Suprapubic skin (tissue), 4 donors: ENCODE data around the gene TMEM132D. TPM values are rescaled to one million over a fixed set of nuclear protein-coding genes. Genes with fewer than 3 reads are reported as not detected.

ENCODE experiments used
- DNase-seq, 2 donors: peaks; one replicate each; pipeline ENCODE4 v3.0.0-alpha.2; 2019; ENCODE audit warnings: low spot score in 2 of 2
- H3K27ac ChIP-seq: fragments of 200-600 bp; sonication (generic); one replicate; pipeline ENCODE4 v1.5.1; 2019
- H3K27me3 ChIP-seq: fragments of 200-600 bp; sonication (generic); one replicate; pipeline ENCODE4 v1.5.1; 2019
- H3K36me3 ChIP-seq: fragments of 200-600 bp; sonication (generic); one replicate; pipeline ENCODE4 v1.5.1; 2019
- H3K4me1 ChIP-seq: fragments of 200-600 bp; sonication (generic); one replicate; pipeline ENCODE4 v1.5.1; 2019
- H3K4me3 ChIP-seq: fragments of 200-600 bp; sonication (generic); one replicate; pipeline ENCODE4 v1.5.1; 2019; ENCODE audit warnings: mild to moderate bottlenecking
- H3K9me3 ChIP-seq: fragments of 200-600 bp; sonication (generic); one replicate; pipeline ENCODE4 v1.5.1; 2019
- EP300 ChIP-seq: sonication (generic); formaldehyde crosslinking; IDR thresholded peaks from one replicate; pipeline ENCODE4 v1.6.1; 2017; ENCODE audit warnings: antibody characterized with exemption
- POLR2A ChIP-seq, 2 donors: fragments of 450-650 bp; IDR thresholded peaks; one replicate each; pipeline ENCODE4 v1.6.1; 2017; ENCODE audit warnings: antibody characterized with exemption in 2 of 2, mild to moderate bottlenecking in 2 of 2, moderate library complexity in 2 of 2
- POLR2AphosphoS5 ChIP-seq, 3 donors: sonication (generic); formaldehyde crosslinking; IDR thresholded peaks; one replicate each; pipeline ENCODE4 v1.6.1; 2017; ENCODE audit warnings: antibody characterized with exemption in 3 of 3
- WGBS: methylation state at CpG from one replicate; pipeline ENCODE4 v1.1.5; 2018; 5-methylcytosine and 5-hydroxymethylcytosine counted together
- total RNA-seq, 4 donors: library from RNA; depleted of rRNA; stranded (reverse); fragments of >200 nt; gene quantifications; one replicate each; pipeline ENCODE4 v1.1.0, GENCODE V29; 2016
- TF ChIP-seq, protein P1 (sequence below), 2 donors: fragments of 200-600 bp in 1 of 2; fragments of 450-650 bp in 1 of 2; sonication (generic) in 1 of 2; IDR thresholded peaks; one replicate each; pipeline ENCODE4 v1.5.1; 2016 to 2019; ENCODE audit warnings: antibody characterized with exemption in 2 of 2, mild to moderate bottlenecking in 1 of 2, moderate library complexity in 1 of 2

The TMEM132D gene
- total RNA-seq, 4 donors from 2014 or later, result 0.10 to 0.64 TPM; not detected in 2

DNA sequence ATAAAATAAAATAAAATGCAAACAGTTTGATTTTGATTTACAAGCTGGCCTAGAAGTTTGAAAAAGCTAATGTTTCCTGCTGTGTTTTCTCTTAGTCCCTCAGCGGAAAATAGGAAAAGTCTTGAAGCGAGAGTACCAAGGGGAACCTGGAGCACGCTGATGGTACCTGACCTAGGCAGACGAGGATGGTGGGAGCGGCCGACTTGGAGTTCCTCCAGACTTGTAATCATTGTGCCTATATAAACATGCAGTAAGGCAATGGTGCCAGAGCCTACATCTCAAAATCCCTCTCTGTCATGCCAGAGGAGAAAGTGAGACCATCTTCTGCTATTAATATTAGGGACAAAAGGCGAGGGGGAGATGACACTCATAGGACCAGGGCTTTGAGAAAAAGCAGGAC is 371.7 kb downstream of the TMEM132D start:
- Histone ChIP-seq H3K4me1 (no peaks in the 10 kb centered on the region), H3K27me3 (no peaks in the 10 kb centered on the region), H3K9me3 (no peaks in the 10 kb centered on the region), H3K36me3 (no peaks in the 10 kb centered on the region), H3K27ac (no peak overlapping the region), H3K4me3 (no peak overlapping the region)
- WGBS, result 72% methylated on average over 7 of the region's 7 CpGs
- TF ChIP-seq POLR2A (IDR thresholded peaks at IDR 0.05) (no peak), EP300 (no peak), POLR2AphosphoS5 (IDR thresholded peaks at IDR 0.05) (no peak)
- TF ChIP-seq, protein P1, sequence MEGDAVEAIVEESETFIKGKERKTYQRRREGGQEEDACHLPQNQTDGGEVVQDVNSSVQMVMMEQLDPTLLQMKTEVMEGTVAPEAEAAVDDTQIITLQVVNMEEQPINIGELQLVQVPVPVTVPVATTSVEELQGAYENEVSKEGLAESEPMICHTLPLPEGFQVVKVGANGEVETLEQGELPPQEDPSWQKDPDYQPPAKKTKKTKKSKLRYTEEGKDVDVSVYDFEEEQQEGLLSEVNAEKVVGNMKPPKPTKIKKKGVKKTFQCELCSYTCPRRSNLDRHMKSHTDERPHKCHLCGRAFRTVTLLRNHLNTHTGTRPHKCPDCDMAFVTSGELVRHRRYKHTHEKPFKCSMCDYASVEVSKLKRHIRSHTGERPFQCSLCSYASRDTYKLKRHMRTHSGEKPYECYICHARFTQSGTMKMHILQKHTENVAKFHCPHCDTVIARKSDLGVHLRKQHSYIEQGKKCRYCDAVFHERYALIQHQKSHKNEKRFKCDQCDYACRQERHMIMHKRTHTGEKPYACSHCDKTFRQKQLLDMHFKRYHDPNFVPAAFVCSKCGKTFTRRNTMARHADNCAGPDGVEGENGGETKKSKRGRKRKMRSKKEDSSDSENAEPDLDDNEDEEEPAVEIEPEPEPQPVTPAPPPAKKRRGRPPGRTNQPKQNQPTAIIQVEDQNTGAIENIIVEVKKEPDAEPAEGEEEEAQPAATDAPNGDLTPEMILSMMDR (IDR thresholded peaks at IDR 0.05), result no peak
- DNase-seq, result no peak

- no peaks in the 10 kb centered on the region for H3K9me3 ChIP-seq
- no peaks in the 10 kb centered on the region for H3K27me3 ChIP-seq
- 43% methylated on average over 13 of the region's 13 CpGs for WGBS
- H3K4me3 ChIP-seq, result no peak overlapping the region
- no peak for DNase-seq
- TF ChIP-seq POLR2A (IDR thresholded peaks at IDR 0.05), result no peak
- TF ChIP-seq POLR2AphosphoS5 (IDR thresholded peaks at IDR 0.05), result no peak
- TF ChIP-seq EP300, result no peak
- TF ChIP-seq, protein P1 (IDR thresholded peaks at IDR 0.05), result no peak
- no peak overlapping the region for H3K27ac ChIP-seq
- no peaks in the 10 kb centered on the region for H3K36me3 ChIP-seq
- H3K4me1 ChIP-seq, result no peaks in the 10 kb centered on the region
Measured at GRCh38 chr12:129530984-129531383, 372.8 kb downstream of the TMEM132D start.

DNA sequence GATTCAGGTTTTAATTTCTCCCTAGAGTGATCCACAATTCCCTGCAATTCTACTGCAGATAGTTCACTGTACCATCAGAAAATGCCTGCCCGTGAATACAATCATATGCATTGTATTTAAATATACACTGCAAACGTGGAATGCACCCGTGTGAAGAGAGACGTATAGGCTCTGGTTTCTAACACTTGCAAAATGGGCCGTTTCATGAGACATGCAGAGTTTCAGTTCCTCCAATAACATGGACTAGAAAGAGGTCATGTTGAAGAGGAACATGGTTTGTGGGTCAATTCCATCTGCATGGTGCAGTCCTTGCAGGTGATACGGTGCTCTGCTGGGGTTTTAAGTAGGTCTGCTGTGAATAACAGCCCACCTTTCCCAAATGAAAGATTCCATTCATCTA is 373.3 kb downstream of the TMEM132D start:
- no peak overlapping the region for H3K4me3 ChIP-seq
- no peak for DNase-seq
- H3K27ac ChIP-seq, result no peak overlapping the region
- H3K36me3 ChIP-seq, result no peaks in the 10 kb centered on the region
- no peaks in the 10 kb centered on the region for H3K4me1 ChIP-seq
- H3K27me3 ChIP-seq, result no peaks in the 10 kb centered on the region
- TF ChIP-seq POLR2A (IDR thresholded peaks at IDR 0.05), result no peak
- TF ChIP-seq EP300, result no peak
- TF ChIP-seq, protein P1 (IDR thresholded peaks at IDR 0.05), result no peak
- 69% methylated on average over 6 of the region's 6 CpGs for WGBS
- no peaks in the 10 kb centered on the region for H3K9me3 ChIP-seq

GRCh38 chr12:129527506-129527905 is 376.3 kb downstream of the TMEM132D start:
- H3K4me1 ChIP-seq, result no peaks in the 10 kb centered on the region
- 65% methylated on average over 3 of the region's 3 CpGs for WGBS
- no peak overlapping the region for H3K27ac ChIP-seq
- no peak overlapping the region for H3K4me3 ChIP-seq
- H3K36me3 ChIP-seq, result no peaks in the 10 kb centered on the region
- H3K9me3 ChIP-seq, result no peaks in the 10 kb centered on the region
- TF ChIP-seq EP300, result no peak
- TF ChIP-seq, protein P1 (IDR thresholded peaks at IDR 0.05), result no peak
- no peak for DNase-seq
- no peaks in the 10 kb centered on the region for H3K27me3 ChIP-seq

DNA sequence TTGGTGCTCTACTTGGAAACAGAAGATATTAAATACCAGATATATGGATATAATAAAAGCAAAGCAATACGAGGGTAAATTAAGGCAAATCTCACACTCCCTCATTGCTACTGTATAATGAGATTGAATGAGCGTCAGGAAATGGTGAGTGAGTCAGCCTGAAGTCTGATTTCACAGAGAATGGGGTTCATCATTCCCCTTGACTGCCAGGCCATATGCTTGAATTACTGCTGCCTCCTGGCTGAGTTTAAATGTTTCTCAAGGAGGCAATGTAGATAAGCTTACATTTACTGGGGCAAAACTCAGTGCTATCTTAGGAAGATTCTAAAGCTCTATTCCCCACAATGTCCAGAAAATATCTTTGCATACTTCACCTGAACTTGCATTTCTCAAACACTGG is 380.2 kb downstream of the TMEM132D start:
- H3K4me1 ChIP-seq, result no peaks in the 10 kb centered on the region
- no peaks in the 10 kb centered on the region for H3K27me3 ChIP-seq
- H3K27ac ChIP-seq, result no peak overlapping the region
- H3K4me3 ChIP-seq, result no peak overlapping the region
- no peaks in the 10 kb centered on the region for H3K36me3 ChIP-seq
- 78% methylated on average over 2 of the region's 2 CpGs for WGBS
- no peaks in the 10 kb centered on the region for H3K9me3 ChIP-seq
- TF ChIP-seq POLR2AphosphoS5 (IDR thresholded peaks at IDR 0.05) (no peak), POLR2A (IDR thresholded peaks at IDR 0.05) (no peak), EP300 (no peak)
- TF ChIP-seq, protein P1 (IDR thresholded peaks at IDR 0.05), result no peak
- no peak for DNase-seq
